Stimulated activated CD4-positive, alpha-beta T cell treated with anti-CD3 and anti-CD28 coated beads, Interleukin-4, amount 100 ng/mL, for 1 hour (primary cell): ENCODE results near the gene FBXO21.
"Not testable (repeated sequence)": the region's sequence is repeated elsewhere in the genome, so short reads cannot be mapped to it uniquely, and the experiment has no call there.

Source experiments
- DNase-seq: peaks from one replicate; pipeline ENCODE4 v3.0.0-alpha.2; 2020

Gene FBXO21

DNA sequence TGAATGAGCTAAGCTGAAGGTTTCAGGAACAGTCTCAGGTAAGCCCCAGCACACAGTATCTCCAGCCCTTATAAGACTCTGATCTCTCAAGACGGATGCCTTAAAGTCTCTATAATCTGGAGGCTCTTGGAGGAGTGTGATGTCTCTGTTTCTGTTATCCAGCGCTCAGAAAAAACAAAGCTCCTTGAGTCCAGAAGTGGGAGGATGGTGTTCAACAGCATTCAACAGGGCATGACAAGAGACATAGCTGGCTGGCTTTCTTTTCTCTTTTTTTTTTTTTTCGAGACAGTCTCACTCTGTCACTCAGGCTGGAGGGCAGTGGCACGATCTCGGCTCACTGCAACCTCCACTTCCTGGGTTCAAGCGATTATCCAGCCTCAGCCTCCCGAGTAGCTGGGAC lies 59.5 kb downstream of the FBXO21 start:
- DNase-seq = no peak

DNA sequence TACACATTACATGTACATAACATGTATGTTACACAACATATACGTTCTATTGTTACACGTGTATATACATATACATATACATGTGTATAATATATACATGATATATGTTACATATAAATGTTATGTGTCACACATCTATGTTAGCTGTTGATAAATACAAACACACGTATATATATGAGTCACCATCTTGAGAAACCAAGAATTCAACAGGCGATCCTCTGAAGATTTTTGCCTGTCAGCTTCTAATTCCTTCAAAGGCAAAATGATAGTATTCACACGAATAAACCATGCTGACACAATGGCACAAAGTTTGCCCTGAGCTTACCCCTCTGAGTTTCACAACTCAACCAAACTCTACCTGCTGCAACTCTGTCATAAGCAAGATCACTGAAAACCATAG lies 60.9 kb downstream of the FBXO21 start:
- no peak for DNase-seq

DNA sequence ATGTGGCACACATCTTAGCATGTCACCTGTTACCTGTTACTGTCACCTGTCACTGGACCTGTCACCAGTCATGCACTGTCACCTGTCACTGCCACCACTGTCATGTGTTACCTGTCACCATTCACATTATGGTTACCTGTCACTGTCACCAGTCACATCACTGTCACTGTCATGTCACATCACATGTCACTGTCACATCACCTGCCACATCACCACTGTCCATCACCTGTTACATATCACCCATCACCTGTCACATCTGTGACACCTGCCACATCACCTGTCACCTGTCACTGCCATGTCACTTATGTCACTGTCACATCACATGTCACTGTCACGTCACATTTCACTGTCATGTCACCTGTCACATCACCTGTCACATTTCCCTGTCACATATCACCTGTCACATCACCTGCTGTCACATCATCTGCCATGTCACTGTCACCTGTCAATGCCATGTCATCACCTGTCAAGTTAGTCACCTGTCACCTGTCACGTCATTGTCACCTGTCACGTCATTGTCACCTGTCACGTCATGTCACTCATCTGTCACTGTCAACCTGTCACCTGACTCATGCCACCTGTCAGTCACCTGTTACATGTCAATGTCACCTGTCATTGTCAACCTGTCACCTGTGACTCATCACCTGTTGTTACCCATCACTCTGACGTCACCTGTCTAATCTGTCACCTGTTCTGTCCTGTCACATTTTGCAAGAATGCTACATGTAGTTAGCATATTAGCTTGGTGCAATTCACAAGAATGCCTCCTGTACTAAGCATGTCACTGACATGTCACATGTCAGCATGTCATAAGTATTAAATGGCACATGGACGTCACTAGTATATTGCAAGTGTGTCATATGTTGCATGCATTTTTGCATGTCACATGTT lies 62.1 kb downstream of the FBXO21 start:
- DNase-seq = no peak

DNA sequence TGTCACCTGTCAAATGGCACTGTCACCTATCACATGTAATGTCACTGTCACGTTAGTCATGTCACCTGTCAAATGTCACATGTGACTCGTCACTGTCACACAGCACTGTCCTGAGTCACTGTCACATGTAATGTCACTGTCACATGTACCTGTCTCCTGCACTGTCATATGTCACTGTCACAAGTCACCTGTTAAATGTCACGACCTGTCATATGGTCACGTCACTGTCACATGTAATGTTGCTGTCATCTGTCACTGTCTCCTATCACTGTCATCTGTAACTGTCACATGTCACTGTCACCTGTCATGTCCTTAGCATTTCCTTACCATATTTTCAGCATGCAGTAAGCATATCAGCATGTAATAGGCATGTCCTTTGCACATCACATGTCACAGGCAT lies 63.9 kb downstream of the FBXO21 start:
- DNase-seq = no peak

DNA sequence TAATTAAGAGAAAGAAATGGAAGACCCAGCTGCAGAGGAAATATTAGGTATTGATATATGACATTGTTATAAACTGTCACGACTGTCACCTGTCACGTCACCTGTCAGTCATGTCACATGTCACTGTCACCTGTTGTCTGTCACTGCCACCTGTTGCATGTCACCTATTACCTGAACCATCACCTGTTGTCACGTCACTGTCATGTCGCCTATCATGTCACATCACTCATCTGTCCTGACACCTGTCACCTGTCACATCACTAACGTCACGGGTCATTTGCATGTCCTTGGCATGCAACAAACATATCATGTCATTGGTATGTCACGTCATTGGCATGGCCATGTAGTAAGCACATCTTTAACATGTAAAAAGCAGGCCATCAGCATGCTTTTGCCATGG lies 64.5 kb downstream of the FBXO21 start:
- DNase-seq = no peak

DNA sequence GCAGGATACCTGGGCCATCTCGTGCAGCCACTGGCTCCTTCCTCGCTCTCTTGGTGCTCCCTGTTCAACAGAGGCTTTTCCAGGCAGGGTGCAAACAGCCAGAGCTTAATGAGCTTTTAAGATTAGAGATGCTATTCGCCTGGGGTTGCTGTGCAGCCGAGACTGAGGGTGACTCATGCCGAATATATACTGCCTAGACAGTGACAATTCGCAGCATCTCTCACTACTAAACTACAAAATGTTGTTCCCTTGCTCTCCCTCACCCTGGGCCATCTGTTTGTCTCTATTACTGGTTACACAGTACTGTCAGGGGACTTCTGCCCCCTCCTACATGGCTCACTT lies 65.0 kb downstream of the FBXO21 start:
- DNase-seq = no peak

DNA sequence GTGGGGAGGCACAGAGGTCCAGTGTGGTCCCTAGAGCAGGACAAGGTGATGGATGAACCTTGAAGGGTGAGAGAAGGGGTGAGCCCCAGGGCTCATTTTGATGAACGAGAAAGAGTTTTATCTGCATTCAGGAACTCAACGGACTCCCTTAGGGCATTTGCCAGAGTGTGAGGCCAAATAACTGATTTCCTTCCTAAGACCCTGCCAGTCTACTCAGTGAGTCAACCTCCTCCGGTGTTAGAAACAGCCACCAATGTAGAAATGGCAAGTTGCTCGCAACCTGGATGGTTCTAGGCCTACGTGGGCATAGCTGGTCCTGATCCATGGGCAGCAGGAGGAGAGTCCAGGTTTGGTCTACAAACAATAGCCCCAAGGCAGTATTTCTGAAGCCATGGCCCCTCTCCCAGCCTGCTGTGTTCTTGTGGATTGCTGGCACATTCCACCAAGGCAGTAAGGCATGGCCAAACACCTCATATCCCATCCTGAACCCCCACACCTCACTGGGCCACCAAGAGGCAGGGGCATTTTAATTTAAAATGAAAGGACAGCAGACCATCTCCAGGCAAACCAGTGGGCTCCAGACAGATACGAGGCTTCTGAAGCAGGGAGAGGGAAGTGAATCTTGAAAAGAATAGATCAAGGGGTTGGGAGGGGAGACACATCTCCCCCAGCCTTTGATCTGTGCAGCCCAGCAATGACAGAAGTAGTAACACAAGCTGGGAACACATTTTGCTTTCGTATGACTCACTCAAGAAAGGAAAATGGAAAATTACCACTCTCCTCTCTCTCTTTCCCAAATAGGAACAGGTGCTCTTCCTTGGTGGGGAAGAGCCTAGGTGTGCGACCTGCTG lies 65.6 kb downstream of the FBXO21 start:
- DNase-seq = no peak

DNA sequence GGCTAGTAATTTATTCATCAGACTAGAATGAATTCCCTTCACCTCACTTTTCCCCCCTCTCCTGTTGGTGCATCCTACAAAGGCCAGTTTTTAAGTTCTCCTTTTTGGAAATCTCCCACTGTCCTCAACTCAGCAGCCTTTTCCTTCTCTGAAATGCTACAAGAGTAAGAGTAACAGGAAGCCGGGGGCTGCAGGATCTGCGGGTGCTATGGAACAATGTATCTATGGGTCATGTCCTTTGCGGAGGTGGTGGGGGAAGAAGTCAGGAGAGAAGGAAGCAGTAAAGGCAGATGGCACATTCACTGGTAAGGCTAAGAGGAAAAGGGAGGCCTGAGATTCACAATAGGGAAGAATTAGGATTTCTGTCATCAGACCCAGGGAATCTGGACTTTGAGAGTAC lies 68.8 kb downstream of the FBXO21 start:
- DNase-seq = no peak

DNA sequence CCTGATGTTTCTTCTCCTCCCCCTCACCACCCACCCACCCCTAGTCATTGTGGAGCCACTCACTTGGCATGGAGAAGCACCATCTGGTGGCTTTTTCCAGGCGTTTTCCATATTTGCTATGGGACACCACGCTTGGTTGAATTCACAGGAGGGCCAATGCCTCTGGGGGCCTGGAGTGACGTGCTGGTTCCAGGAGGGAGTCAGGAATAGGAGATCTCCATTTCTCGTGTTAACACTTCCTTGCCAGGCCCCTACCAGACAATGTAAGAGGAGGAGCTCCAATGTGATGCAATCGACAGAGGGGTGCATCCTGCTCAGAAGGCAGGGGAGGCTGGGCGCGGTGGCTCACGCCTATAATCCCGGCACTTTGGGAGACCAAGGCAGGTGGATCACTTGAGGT lies 69.5 kb downstream of the FBXO21 start:
- no peak for DNase-seq

DNA sequence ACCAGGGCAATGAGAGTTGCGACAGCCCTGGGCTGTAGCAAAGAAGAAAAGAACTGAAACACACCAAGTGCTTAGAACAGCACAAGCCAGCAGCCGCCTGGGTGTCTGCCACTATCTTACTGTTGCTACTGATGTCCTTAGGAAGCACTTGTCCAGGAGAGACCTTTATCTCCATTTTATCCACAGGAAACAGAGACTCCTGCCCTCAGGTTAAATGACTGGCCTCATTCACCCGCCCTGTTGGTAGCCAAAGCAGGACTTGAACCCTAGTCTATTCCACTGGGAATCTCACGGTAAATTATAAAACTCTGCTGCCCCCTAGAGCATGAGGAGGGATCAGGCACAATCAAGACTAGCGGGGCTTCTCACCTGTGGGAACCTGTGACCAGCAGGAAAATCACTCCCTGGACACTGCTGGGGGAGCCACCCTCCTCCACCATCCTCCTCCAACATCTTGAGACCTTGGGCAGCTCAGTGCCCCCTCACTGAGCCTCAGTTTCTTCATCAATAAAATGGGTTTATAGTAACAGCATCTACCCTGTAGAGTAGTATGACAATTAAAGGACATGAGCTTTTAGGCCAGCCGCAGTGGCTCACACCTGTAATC lies 70.6 kb downstream of the FBXO21 start:
- no peak for DNase-seq

DNA sequence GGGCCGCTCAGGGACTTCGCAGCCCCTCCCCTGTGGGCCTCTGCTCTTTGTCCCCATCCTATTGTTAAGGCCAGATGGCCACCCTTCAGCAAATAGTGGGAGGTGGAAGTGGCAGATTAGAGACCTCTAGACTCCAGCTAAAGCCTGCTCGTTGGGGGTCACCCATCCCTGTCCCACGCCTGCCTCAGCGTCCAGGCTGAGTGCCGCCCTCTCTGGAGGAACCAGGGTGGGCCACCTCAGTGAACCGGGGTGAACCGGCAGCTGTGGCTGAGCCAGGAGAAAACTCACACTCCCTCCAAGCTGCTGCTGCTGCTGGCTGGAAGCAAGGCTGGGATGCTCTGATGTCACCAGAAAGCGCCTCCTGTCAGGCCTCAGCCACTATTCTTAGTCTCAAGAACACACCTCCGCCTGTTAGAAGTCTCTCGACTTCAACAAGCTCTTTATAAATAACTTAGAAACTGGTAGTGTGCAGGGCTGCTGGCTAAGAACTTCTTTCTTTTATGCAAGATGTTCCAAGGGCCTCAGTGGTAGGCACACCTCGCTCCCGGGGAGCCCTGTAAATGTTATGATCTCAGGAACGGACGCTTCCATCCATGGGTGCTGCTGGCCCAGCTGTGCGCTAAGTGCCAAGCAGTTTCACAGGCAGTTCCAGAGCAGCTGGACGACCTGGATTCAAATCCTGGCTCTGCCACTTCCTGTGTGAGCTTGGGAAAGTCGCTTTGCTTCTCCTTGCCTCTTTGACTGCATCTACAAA lies 71.3 kb downstream of the FBXO21 start:
- DNase-seq = no peak

DNA sequence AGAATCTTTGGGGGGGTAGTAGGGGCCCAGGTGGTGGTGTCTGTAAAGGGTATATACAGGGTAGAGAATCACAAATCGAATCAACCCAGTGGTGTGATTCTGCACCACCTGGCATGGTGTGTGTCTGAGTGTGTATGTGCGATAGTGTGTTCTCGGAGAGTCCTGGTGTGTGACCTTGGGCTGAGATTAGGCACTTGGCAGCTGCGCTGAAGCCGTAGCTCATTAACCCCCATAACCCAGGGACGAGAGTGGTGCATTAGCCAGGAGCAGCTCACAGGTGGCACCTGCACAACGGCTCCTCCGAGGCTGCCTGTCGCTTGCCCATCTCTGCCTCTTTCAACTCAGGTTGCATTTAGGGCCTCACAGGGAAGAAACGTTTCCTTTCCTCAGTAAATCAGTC lies 75.5 kb downstream of the FBXO21 start:
- DNase-seq = no peak

DNA sequence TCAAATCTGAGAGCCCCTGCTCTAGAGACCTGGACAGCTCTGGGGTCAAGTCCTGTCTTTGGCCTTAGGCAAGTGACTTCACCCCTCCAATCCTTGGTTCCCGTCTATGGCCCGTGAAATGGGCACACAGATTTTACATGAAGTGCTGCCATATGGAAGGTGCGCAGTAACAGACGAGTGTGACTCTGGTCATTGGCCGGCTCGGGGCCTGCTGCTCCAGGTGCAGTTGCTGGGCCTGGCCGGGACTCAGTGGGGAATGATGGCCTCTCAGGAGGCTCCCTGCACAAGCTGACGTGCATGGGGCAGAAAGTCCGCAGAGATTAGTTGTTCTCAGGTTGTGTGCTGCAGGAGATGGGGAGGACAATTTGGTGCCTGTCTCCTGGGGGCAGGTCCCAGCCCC lies 77.0 kb downstream of the FBXO21 start:
- DNase-seq = no peak

DNA sequence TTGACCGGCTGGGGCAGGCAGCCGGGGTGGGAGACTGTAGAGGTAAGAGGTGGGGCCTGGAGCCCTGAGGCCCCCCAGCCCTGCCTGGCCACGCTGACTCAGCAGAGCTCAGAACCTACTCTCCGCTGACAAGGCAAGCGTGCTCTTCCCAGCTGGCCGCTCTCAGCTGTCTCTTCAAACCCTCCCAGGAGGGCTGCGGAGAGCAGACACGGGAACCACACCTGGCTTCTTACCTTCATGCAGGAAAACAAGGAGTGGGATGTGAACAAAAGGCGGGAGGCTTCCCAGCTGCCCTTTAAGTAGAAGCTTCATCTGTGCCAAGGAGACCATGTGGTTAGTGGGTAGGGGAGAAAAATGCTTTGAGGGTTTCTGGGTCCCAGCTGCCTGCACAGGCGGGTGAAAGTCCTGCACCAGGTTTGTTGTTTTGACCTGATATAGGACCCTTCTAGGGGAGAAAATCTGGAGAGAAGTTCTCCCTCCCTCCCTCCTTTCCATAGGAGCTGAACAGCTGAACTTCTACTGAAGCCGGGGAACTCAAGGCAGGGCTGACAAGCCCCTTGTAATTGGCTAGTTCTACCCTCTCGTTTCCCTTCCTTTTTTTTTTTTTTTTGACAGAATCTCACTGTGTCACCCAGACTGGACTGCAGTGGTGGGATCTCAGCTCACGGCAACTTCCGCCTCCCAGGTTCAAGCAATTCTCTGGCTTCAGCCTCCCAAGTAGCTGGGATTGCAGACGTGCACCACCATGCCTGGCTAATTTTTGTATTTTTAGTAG lies 78.3 kb downstream of the FBXO21 start:
- DNase-seq = no peak

DNA sequence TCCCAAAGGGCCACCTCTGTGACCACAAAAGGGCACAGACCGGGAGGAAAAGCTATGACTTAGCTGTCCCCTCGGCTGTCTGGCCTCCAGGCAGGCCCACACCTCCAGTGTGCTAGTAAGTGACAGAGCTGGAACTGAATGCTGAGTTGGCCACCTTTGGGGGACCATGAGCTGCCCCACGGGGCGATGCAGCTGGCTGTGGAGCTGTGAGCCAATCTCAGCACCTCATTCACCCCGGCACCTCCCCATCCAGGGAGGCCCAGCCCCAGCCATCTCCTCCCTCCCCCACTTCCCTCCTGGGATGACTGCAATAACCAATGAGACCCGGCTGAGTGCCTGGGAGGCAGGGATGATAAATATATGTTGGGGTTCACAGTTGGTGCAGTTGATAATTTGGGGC lies 78.9 kb downstream of the FBXO21 start:
- no peak for DNase-seq

DNA sequence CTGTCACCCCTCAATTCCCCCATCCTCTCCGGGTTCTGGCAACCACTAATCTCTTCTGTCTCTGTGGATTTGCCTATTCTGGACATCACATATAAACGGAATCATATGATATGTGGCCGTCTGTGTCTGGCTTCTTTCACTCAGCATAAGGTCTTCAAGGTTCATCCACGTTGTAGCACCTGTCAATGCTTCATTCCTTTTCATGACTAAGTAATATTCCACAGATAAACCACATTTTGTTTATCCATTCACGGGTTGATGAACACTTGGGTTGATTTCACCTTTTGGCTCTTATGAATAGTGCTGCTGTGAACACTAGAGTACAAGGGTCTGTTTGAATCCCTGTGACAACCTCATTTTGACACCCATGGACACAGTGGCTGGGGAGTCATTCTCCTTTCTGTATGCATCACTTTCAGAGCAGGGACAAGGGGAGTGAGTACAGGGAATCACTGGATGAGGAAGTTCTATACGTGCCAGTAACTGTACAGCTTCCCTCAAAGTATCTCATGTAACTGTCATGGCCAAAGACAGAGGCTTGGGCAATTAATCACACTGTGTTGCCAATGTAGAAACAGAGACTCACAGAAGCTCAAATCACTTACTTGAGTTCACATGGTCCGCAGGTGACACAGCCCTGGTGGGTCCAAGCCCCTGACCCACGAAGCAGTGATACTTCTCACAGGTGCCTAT lies 80.2 kb downstream of the FBXO21 start:
- DNase-seq = no peak

DNA sequence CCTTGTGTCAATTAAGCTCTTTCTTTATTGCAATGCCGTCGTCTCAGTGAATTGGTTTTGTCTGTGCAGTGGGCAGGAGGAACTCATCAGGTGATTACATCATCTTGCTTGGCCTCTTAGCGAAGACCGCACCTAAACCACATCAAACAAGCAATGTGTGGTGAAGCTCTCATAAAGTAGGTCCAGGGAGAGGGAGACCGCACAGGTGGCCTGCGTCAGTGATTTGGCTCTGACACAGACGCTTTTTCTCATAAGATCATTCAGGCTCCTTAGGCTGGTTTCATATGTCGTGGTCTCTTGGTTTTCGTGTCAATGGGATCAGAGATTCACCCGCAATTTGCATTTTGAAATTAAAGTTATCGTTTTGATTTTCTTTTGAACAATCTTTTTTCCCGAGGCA lies 84.4 kb downstream of the FBXO21 start:
- DNase-seq = no peak

DNA sequence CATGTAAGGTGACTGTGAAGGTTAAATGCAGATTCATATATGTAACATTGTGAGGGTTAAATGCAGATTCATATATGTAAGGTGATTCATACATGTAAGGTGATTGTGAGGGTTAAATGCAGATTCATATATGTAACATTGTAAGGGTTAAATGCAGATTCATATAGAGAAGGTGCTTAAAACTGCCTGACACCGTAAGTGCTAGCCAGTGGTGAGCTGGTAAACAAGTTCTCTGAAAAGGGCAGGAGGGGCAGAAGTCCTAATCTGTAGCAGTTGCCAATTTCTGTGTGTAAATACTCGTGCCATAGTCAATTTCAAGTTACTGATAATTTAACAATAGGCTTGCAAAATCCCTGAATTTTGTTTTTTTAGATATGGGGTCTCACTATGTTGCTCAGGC lies 86.3 kb downstream of the FBXO21 start:
- DNase-seq = not testable (repeated sequence)

DNA sequence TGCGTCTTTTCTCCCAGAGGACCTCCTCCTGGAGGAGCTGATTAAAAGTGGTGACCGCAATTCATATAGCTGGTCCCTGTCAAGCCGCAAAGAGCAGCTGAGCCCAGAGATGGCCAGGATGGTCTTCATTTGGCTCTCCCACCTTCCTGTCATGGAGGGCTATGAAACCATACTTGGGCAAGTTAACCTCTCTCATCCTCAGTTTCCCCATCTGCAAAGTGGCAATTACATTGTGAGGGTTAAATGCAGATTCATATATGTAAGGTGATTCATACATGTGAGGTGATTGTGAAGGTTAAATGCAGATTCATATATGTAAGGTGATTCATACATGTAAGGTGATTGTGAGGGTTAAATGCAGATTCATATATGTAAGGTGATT lies 87.5 kb downstream of the FBXO21 start:
- no peak for DNase-seq

DNA sequence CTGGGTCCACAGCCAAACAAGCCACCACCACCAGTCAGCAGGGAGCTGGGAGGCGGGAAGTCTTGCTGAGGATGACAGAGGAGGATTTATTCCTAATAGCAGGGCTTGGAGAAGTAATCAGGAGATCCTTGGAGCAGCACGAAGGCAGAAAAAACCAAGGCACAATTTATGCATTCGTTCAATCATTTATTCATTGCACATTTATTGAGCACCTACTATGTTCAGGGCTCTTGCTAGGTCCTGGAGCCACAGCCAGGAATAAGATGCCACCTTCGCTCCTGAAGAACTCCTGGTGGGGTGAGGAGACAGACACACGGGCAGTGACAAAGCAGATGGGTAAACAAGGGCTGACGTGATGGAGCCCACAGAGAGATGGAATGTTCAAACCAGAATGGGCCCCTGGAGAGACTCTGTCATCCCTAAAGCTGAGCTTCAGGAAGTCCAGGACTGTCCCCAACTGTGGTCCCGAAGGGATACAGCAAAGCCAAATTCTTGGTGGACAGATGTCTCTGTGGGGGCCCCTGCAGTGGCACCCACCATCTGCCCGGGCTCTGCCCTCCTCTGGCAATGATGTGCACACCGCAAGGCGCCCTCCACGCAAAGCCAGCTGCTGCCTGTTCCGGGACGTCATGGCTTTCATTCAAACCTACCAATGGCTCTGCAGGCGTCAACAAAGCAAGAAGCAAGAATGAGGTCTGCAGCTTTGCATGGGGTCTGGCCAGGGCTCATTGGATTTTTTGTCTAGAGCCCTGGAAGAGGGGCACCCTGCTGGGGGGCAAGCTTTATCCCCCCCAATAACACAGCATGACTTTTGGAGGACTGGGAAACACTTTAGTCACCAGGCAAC lies 88.1 kb downstream of the FBXO21 start:
- no peak for DNase-seq
